NCI-H2029 treated with DMSO at 0.1 percent for 48 hours (cell line): ENCODE measurements around the gene TNS3.
"Not testable (repeated sequence)": the region's sequence is repeated elsewhere in the genome, so short reads cannot be mapped to it uniquely, and the experiment has no call there.

Experiments
- DNase-seq: peaks from one replicate; lab custom pipeline; 2025; lab: John Stamatoyannopoulos, UW

Gene TNS3

GRCh38 chr7:47471358-47471703 is 110.6 kb downstream of the TNS3 start:
- no peak for DNase-seq

GRCh38 chr7:47470567-47471357 is 111.1 kb downstream of the TNS3 start:
- DNase-seq = peak; percentile 61

- not testable (repeated sequence) for DNase-seq
These were observed 112.1 kb downstream of the TNS3 start for GRCh38 chr7:47469846-47470245.

- no peak for DNase-seq
These were observed 115.1 kb downstream of the TNS3 start for GRCh38 chr7:47466832-47467231.

- no peak for DNase-seq
These were observed 116.7 kb downstream of the TNS3 start for GRCh38 chr7:47465191-47465590.

- no peak for DNase-seq
These were observed 117.6 kb downstream of the TNS3 start for GRCh38 chr7:47464266-47464665.

GRCh38 chr7:47461746-47462145 is 120.2 kb downstream of the TNS3 start:
- DNase-seq = no peak

- DNase-seq = peak; percentile 71
These were observed 120.8 kb downstream of the TNS3 start for GRCh38 chr7:47461161-47461560.

GRCh38 chr7:47460251-47460989 is 121.5 kb downstream of the TNS3 start:
- DNase-seq = peak; percentile 72

- no peak for DNase-seq
These were observed 123.4 kb downstream of the TNS3 start for GRCh38 chr7:47458486-47458885.

GRCh38 chr7:47458057-47458456 is 123.9 kb downstream of the TNS3 start:
- no peak for DNase-seq

- DNase-seq = no peak
These were observed 125.5 kb downstream of the TNS3 start for GRCh38 chr7:47456210-47456955.

- DNase-seq = no peak
These were observed 126.1 kb downstream of the TNS3 start for GRCh38 chr7:47455872-47456185.

- no peak for DNase-seq
These were observed 126.7 kb downstream of the TNS3 start for GRCh38 chr7:47454974-47455871.

- no peak for DNase-seq
These were observed 127.6 kb downstream of the TNS3 start for GRCh38 chr7:47454069-47454973.

GRCh38 chr7:47453093-47454061 is 128.5 kb downstream of the TNS3 start:
- DNase-seq = no peak

- no peak for DNase-seq
These were observed 129.2 kb downstream of the TNS3 start for GRCh38 chr7:47452715-47453092.

GRCh38 chr7:47452295-47452694 is 129.6 kb downstream of the TNS3 start:
- no peak for DNase-seq

GRCh38 chr7:47451851-47452205 is 130.1 kb downstream of the TNS3 start:
- DNase-seq = no peak
